Fibroblast of gingiva (primary cell): Measurements from ENCODE around the gene FBXO31.

Experiments used
- DNase-seq: peaks from one replicate; pipeline ENCODE4 v3.0.0-alpha.2; 2011; ENCODE audit warnings: low read depth

FBXO31 gene

DNA sequence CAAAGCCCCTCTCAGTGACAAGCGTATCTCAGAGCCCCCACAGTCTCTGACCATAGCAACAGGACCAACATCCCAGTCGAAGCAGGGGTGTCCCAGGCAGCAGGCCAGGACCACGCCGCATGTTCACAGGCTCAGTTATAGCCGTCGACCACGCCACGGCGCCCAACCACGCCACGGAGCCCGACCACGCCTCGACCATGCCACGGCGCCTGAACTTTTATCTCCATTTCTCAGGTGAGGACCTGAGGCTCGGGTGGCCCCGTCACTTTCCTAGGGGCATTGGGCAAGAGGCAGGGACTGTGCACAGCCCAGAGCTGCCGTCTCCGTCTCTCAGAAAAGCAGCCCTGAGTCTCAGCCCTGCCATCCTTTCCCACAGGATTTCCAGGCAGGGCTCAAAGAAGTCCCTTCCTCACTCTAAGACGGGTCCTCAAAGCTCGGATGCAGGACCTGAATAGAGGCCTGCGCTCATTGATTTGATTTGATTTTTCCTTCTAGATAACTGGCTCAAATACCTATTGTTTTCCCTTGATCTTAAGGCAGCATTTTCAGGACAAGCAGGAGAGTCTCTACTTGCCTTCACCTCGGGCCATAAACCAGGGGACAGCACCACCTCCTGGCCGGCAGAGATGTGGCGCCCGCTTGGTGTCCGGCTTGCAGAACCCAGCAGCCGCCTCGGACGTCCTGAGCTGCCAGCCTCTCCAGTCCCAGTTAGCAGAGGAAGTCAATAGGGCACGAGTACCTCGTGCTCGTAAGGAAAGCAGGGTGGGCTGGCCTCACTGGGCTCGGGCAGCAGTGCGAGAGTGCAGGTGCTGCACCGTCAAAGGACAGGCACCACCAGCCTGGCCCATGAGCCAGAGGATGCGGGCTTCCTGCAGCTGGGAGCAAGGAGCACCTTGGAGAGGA, 105.1 kb downstream of the FBXO31 start:
- peak; percentile 73 for DNase-seq
